ENCODE results near the gene MGAT4B. TPM values are rescaled to one million over a fixed set of nuclear protein-coding genes. Genes with fewer than 3 reads are reported as not detected.

MGAT4B gene
- total and polyA plus RNA-seq, 2 of the 13 experiments (the other 11 are each of a cell fraction or from before 2014, with no cell fraction given), result 93.5 to 130 TPM

GRCh38 chr5:179819296-179820126, 12.8 kb upstream of the MGAT4B start:
- ChIA-PET POLR2A (interaction anchor here (0.5 to 5.3 kb wide), 15 partner anchors 8 to 271 kb away, joined by 3 to 115 read pairs (median 5); partner anchors contain the start of genes CBY3, HNRNPH1, MAML1 and MGAT4B), CTCF (ENCODE audit: low intra/inter-chr PET ratio, low total read pairs) (no interaction called here)
- peak; percentile 66 for ATAC-seq
- no TSS peak for BruUV-seq (replicated peaks)
- in situ Hi-C loops (cut with HindIII; ENCODE audit: extremely low pct_ligation_motif_present, low pct_unique_long_range_greater_than_20kb), result no loop called here
- DNase-seq (ENCODE audit: low spot score), result peak; percentile 82
- no peak for FAIRE-seq
- Histone ChIP-seq H2AFZ (ENCODE audit: low read length) (no peak overlapping the region), H3K79me2 (ENCODE audit: insufficient read depth, low read length) (peaks cover 40% of the 10 kb centered on the region), H3K4me3 (replicated peaks in 1 of 3; ENCODE audit: insufficient read depth in 1 of 3, low read depth in 2 of 3, low read length in 3 of 3) (peak overlapping the region; percentile 36 to 99 (median 97); a peak in 5 of 6 replicates), H3K27ac (ENCODE audit: extremely low read length, insufficient read depth, low read length) (peak overlapping the region; percentile 99), H3K9me3 (ENCODE audit: low read length) (no peaks in the 10 kb centered on the region), H4K20me1 (ENCODE audit: insufficient read depth, low read length) (peaks cover 32% of the 10 kb centered on the region), H3K36me3 (replicated peaks in 1 of 2; ENCODE audit: control insufficient read depth in 1 of 2, insufficient read depth in 2 of 2, low read length in 2 of 2) (peaks cover 11 to 14% of the 10 kb centered on the region in 2 experiments; a peak in 4 of 5 replicates), H3K9ac (ENCODE audit: insufficient read depth, low read depth, low read length) (peak overlapping the region; percentile 100), H3K4me1 (ENCODE audit: insufficient read depth, low read length) (peaks cover 58% of the 10 kb centered on the region), H3K27me3 (ENCODE audit: control insufficient read depth in 1 of 2, insufficient read depth in 2 of 2, low read length in 2 of 2) (no peaks in the 10 kb centered on the region), H3K4me2 (ENCODE audit: low read depth, low read length) (peak overlapping the region; percentile 92)
- intact Hi-C loops (cut with micrococcal nuclease; ENCODE audit: unreplicated experiment), result loop anchor here (1.0 to 2.0 kb wide), 2 partner anchors 11 to 15 kb away; no protein-coding TSS in a partner anchor
- 2% methylated on average over 7 of the region's 26 CpGs for WGBS (ENCODE audit: low lambda C conversion rate)
- TF ChIP-seq ZBTB33 (CRISPR knock-in tag; IDR thresholded peaks at IDR 0.05), result peak; percentile 48; the same call in 1 of the 2 replicates
- no peak for TF ChIP-seq PBX3 (CRISPR knock-in tag; IDR thresholded peaks at IDR 0.05; ENCODE audit: borderline replicate concordance)
- TF ChIP-seq ATF6 (CRISPR knock-in tag; conservative IDR thresholded peaks at IDR 0.05), result no peak
- 0 out of 2 replicates have a peak, but pooled peaks have one; percentile 17 for TF ChIP-seq THRA (CRISPR knock-in tag; IDR thresholded peaks at IDR 0.05; ENCODE audit: borderline replicate concordance)
- peak; percentile 71; the same call in 1 of the 2 replicates for TF ChIP-seq ZNF430 (CRISPR knock-in tag; IDR thresholded peaks at IDR 0.05)
- TF ChIP-seq PITX1 (CRISPR knock-in tag; IDR thresholded peaks at IDR 0.05), result no peak; the same call in 1 of the 2 replicates
- TF ChIP-seq ONECUT2 (CRISPR knock-in tag; IDR thresholded peaks at IDR 0.05), result no peak
- no peak for TF ChIP-seq HMGA1 (CRISPR knock-in tag; conservative IDR thresholded peaks at IDR 0.05)
- TF ChIP-seq ZNF550 (CRISPR knock-in tag; IDR thresholded peaks at IDR 0.05; ENCODE audit: borderline replicate concordance), result no peak
- no peak for TF ChIP-seq ZNF383 (CRISPR knock-in tag; IDR thresholded peaks at IDR 0.05; ENCODE audit: borderline replicate concordance)
- no peak for TF ChIP-seq POGK (CRISPR knock-in tag; conservative IDR thresholded peaks at IDR 0.05)
- 0 out of 2 replicates have a peak, but pooled peaks have one; percentile 23 for TF ChIP-seq ZNF543 (CRISPR knock-in tag; IDR thresholded peaks at IDR 0.05)
- TF ChIP-seq POGZ (CRISPR knock-in tag; IDR thresholded peaks at IDR 0.05), result no peak; the same call in 1 of the 2 replicates

Measured in HepG2 (cell line).